Muscle layer of colon (tissue), 2 donors: ENCODE results near the gene ATP5F1E.

ENCODE experiments used
- H3K27ac ChIP-seq: one replicate; pipeline ENCODE4 v1.7.0; 2013; ENCODE audit warnings: low read depth, mild to moderate bottlenecking, low read length, moderate library complexity
- H3K27me3 ChIP-seq, 2 donors: one replicate each; pipeline ENCODE4 v1.7.0; 2013; ENCODE audit warnings: low read length in 2 of 2, mild to moderate bottlenecking in 2 of 2; ENCODE audit not compliant: insufficient read depth in 2 of 2, control insufficient read depth in 1 of 2
- H3K36me3 ChIP-seq: one replicate; pipeline ENCODE4 v1.7.0; 2013; ENCODE audit warnings: mild to moderate bottlenecking, low read length; ENCODE audit not compliant: insufficient read depth
- H3K4me1 ChIP-seq: one replicate; pipeline ENCODE4 v1.7.0; 2013; ENCODE audit warnings: mild to moderate bottlenecking, low read length; ENCODE audit not compliant: insufficient read depth
- H3K4me3 ChIP-seq, 2 donors: one replicate each; pipeline ENCODE4 v1.7.0; 2013; ENCODE audit warnings: low read length in 2 of 2, low read depth in 1 of 2, mild to moderate bottlenecking in 1 of 2, moderate library complexity in 1 of 2
- H3K9ac ChIP-seq: one replicate; pipeline ENCODE4 v1.7.0; 2013; ENCODE audit warnings: low read length
- H3K9me3 ChIP-seq: one replicate; pipeline ENCODE4 v1.7.0; 2013; ENCODE audit warnings: mild to moderate bottlenecking, low read length
- donor health status: abdominal sarcoma.
- donor health status: Adenocarcinoma of cecum.

The ATP5F1E gene

DNA sequence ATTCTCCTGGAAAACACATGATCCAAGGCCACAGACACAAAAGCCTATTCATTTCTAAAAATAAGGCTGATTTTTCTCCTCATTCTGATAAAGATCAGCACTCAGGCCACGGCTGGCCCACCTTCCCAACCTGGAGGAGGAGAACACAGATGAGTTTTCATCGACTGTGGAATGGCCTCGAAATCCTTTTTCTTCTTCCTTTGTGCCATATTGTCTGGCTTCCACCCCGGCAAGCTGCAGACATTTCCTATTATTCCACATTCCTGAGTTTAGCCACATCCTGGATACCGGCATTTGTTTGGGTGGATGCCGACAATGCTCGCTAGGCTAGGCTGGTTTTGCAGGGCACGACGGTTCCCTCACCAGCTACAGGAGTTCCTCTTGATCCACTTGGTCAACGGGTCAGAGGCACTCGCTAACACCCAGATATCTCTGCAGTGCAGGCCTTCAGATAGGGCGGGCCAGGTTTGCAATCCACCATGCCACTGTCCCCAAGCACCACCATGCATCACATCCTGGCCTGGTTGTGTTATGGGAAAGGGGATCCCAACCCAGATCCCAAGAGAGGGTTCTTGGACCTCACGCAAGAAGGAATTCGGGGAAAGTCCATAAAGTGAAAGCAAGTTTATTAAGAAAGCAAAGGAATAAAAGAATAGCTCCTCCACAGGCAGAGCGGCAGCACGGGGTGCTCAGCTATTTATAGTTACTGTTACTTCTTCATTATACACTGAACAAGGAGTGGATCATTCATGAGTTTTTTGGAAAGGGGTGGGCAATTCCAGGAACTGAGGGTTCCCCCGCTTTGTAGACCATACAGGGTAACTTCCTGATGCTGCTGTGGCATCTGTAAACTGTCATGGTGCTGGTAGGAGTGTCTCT lies 20.9 kb downstream of the ATP5F1E start:
- Histone ChIP-seq H3K9ac (no peak overlapping the region), H3K4me3 (no peak overlapping the region)

DNA sequence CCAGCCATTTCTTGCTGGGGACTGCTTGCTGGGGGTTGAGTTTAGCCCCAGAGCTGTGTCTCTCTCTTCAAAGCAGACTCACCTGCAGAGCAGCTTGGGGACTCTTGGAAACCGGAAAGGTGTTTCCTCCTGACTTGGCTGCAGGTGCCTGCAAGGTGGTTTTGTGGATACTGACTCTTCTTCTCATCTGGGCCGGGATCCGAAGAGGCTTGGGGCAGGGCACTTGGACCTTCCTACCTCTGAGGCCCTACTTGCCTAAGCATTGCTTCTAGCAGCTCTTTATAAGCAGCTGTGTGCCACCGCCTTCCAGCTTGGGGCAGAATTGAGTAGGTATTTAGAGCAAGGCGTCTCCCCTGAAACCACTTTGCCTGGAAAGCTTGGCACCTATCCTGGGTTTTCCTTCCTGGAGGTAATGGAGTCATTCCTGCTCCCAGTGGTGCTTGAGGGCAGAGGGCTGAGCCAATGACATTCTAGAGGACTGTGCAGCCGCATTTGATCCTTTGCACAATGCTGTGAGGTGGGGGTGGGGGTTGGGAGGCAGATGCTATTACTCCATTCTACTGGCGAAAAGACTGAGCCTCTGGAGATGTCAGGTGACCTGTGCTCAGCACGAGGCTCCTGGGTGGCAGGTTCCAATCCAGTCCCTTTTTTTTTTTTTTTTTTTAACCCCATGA lies 21.7 kb downstream of the ATP5F1E start:
- Histone ChIP-seq H3K27me3 (no peaks in the 10 kb centered on the region), H3K36me3 (no peaks in the 10 kb centered on the region), H3K4me3 (no peak overlapping the region), H3K9me3 (no peaks in the 10 kb centered on the region), H3K27ac (no peak overlapping the region), H3K4me1 (peaks cover 10% of the 10 kb centered on the region), H3K9ac (no peak overlapping the region)

More for the DNA sequence above, 20.9 kb downstream of the ATP5F1E start:
- H3K36me3 ChIP-seq, result no peaks in the 10 kb centered on the region
- peaks cover 2% of the 10 kb centered on the region for H3K4me1 ChIP-seq
- H3K9me3 ChIP-seq, result no peaks in the 10 kb centered on the region
- H3K27ac ChIP-seq, result no peak overlapping the region
- no peaks in the 10 kb centered on the region for H3K27me3 ChIP-seq

DNA sequence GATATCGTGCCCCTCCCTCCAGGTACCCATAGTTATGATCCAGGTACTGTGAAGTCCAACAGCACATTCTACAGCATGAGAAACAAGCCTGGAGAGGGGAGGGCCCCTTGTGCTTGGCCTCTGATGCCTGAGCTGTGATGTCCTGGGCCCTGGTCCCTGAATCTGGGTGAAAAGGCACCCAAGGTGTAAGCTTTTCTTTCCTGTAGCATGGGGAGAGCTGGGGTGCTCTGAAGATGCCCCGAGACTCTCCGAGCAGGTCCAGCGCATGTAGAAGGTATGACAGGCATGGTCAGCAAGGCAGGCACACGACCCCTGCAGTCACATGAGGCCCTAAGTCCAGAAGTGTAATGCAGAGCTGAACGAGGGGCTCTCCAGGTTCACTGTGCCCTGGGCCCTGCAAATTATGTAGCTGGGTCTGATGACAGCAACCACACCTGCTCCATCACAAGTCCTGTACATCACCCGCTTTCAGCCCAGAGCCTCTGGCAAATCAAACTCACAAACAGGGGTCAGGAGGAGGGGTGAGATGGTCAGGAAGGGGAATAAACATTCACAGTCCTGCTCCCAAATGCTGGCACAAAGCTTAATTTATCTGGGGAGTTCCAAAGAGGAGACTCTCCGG lies 23.3 kb downstream of the ATP5F1E start:
- no peaks in the 10 kb centered on the region for H3K36me3 ChIP-seq
- no peaks in the 10 kb centered on the region for H3K27me3 ChIP-seq
- H3K4me3 ChIP-seq, result no peak overlapping the region
- H3K27ac ChIP-seq, result peak overlapping the region; percentile 46
- no peaks in the 10 kb centered on the region for H3K9me3 ChIP-seq
- no peak overlapping the region for H3K9ac ChIP-seq
- H3K4me1 ChIP-seq, result peaks cover 22% of the 10 kb centered on the region

GRCh38 chr20:59007665-59008511 lies 24.2 kb downstream of the ATP5F1E start:
- Histone ChIP-seq H3K4me3 (peak overlapping the region in 1 of 2 donors; percentile 66), H3K36me3 (no peaks in the 10 kb centered on the region), H3K27me3 (no peaks in the 10 kb centered on the region), H3K4me1 (peaks cover 27% of the 10 kb centered on the region), H3K9ac (no peak overlapping the region), H3K9me3 (no peaks in the 10 kb centered on the region), H3K27ac (no peak overlapping the region)

DNA sequence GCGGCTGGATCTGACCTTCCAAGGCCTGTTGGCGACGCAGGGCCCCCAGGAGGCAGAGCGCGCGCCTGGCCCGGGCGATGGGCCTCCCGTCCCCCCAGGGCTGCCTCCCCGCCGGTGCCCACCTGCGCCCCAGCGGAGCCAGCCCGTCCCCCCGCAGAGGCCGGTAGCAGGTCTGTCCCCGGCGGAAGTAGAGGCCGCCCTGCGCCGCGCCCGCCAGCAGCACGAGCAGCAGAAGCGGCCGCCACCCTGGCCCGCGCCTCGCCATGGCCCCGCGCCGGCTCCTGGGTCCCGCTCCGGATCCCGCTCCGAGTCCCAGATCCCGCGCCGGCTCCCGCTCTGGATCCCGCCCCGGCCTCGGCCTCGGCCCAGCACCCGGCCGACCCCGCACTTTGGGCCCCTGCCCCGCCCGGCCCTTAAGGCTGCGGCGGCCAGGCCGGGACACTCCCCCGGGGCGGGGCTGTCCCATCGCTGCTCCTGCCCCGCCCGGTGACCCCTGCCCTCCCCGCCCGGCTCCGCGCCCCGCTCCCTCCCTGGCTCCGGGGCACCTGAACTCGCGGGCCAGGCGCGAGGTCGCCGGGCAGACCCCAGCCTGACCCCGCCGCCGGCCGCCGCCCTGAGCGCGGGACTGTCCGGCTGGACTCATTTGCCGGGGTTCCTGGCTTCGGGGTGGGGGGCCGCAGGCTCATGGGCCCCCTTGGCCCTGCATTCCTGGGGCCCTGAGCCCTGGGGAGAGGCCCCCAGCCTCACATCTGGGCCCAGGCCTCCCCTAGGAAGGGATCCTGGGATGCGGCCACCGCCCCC lies 25.1 kb downstream of the ATP5F1E start, which contains the start of gene CTSZ:
Gene CTSZ, minus strand, starts transcription at position 391 of the 801 bp plus-strand sequence. Its CDS starts 126 bp downstream, at position 265.
- peaks cover 4% of the 10 kb centered on the region for H3K36me3 ChIP-seq
- peaks cover 27% of the 10 kb centered on the region for H3K4me1 ChIP-seq
- no peaks in the 10 kb centered on the region for H3K27me3 ChIP-seq
- peak within 1 kb of the TSS; percentile 66 to 88 for H3K4me3 ChIP-seq
- H3K27ac ChIP-seq, result peak within 1 kb of the TSS; percentile 77
- no peaks in the 10 kb centered on the region for H3K9me3 ChIP-seq
- H3K9ac ChIP-seq, result peak within 1 kb of the TSS; percentile 74

- no peaks in the 10 kb centered on the region for H3K27me3 ChIP-seq
- H3K9me3 ChIP-seq, result no peaks in the 10 kb centered on the region
- H3K36me3 ChIP-seq, result peaks cover 8% of the 10 kb centered on the region
- H3K4me1 ChIP-seq, result peaks cover 27% of the 10 kb centered on the region
- peak overlapping the region; percentile 66 to 88 for H3K4me3 ChIP-seq
- peak overlapping the region; percentile 77 for H3K27ac ChIP-seq
- peak overlapping the region; percentile 74 for H3K9ac ChIP-seq
Observed at GRCh38 chr20:59006167-59006863, 25.8 kb downstream of the ATP5F1E start.

- peak overlapping the region; percentile 74 for H3K9ac ChIP-seq
- peaks cover 27% of the 10 kb centered on the region for H3K4me1 ChIP-seq
- H3K4me3 ChIP-seq, result peak overlapping the region; percentile 66 to 88
- H3K27me3 ChIP-seq, result no peaks in the 10 kb centered on the region
- H3K9me3 ChIP-seq, result no peaks in the 10 kb centered on the region
- peak overlapping the region; percentile 77 for H3K27ac ChIP-seq
- peaks cover 15% of the 10 kb centered on the region for H3K36me3 ChIP-seq
Observed at GRCh38 chr20:59005523-59006166, 26.5 kb downstream of the ATP5F1E start.

DNA sequence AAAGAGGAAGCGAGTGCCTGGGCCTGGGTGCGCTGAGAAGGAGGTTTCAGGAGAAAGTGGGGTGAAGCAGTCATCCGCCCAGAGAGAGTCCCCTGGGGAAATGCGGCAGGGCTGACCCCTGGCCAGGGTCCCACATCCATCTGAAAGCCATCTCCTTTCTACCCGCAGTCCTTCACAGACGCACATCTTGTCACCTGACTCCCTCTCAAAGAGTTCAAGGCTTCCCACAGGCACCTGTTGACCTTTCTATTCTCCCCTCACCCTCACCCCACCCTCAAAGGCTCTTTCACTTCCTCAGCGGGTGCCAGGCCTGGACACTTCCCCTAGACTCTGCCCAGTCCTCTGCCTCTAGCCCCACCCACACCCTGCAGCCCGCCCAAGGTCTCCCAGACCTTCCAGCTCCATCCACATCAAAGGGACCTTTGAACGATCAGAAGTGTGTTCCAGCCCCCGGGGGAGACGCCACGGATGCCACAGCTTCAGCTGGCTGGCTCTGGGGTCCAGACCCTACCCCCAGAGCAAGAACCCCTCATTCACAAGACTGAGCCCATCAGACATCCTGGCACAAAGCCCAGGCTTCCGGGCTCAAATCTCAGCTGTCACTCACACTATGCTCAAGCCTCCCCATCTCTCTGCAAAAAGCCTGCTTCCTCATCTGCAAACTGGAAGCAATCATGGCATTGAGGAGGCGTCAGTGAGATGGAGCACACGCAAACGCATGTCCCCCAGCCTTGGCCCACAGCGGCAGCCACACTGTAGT lies 27.2 kb downstream of the ATP5F1E start:
- Histone ChIP-seq H3K36me3 (peaks cover 19% of the 10 kb centered on the region), H3K4me1 (peaks cover 27% of the 10 kb centered on the region), H3K27me3 (no peaks in the 10 kb centered on the region), H3K9me3 (no peaks in the 10 kb centered on the region), H3K27ac (peak overlapping the region; percentile 77), H3K4me3 (peak overlapping the region; percentile 66 to 88), H3K9ac (peak overlapping the region; percentile 74)

- peaks cover 27% of the 10 kb centered on the region for H3K4me1 ChIP-seq
Observed at GRCh38 chr20:59004493-59004762, 27.7 kb downstream of the ATP5F1E start.

More at GRCh38 chr20:59004493-59004762, 27.7 kb downstream of the ATP5F1E start:
- Histone ChIP-seq H3K27me3 (no peaks in the 10 kb centered on the region), H3K27ac (no peak overlapping the region), H3K9ac (no peak overlapping the region), H3K9me3 (no peaks in the 10 kb centered on the region), H3K36me3 (peaks cover 21% of the 10 kb centered on the region), H3K4me3 (no peak overlapping the region)
